SU-DHL-6 (cell line): ENCODE data around the gene ESR1.

Source experiments
- CTCF ChIP-seq: fragments of 200-600 bp; sonication (generic); IDR thresholded peaks from one replicate; pipeline ENCODE4 v1.5.1; 2017; ENCODE audit warnings: antibody characterized with exemption, mild to moderate bottlenecking, low read length, moderate library complexity; ENCODE audit not compliant: insufficient read depth, poor library complexity, severe bottlenecking
- EZH2phosphoT487 ChIP-seq: fragments of 200-600 bp; sonication (generic), shearing (Covaris generic); conservative IDR thresholded peaks from 2 replicates; pipeline ENCODE4 v1.6.1; 2018; ENCODE audit warnings: mild to moderate bottlenecking, antibody characterized with exemption, low read length, moderate library complexity, mixed read lengths

- TF ChIP-seq CTCF (no peak), EZH2phosphoT487 (no peak)
Measured at GRCh38 chr6:152059909-152060308, 252.4 kb downstream of the ESR1 start.
